Vagina (tissue), 2 donors: Measurements from ENCODE around the gene KLHDC8A. TPM values are rescaled to one million over a fixed set of nuclear protein-coding genes. Genes with fewer than 3 reads are reported as not detected.

Source experiments
- DNase-seq, 2 donors: peaks; one replicate each; pipeline ENCODE4 v3.0.0-alpha.2; 2017; ENCODE audit errors: extremely low spot score in 2 of 2
- H3K27ac ChIP-seq: fragments of 200-600 bp; sonication (generic); one replicate; pipeline ENCODE4 v1.5.1; 2019
- H3K27me3 ChIP-seq: fragments of 200-600 bp; sonication (generic); one replicate; pipeline ENCODE4 v1.5.1; 2019
- H3K36me3 ChIP-seq, 2 donors: fragments of 200-600 bp; sonication (generic); one replicate each; pipeline ENCODE4 v1.5.1; 2017 to 2019
- H3K4me1 ChIP-seq: fragments of 200-600 bp; sonication (generic); one replicate; pipeline ENCODE4 v1.5.1; 2019
- H3K4me3 ChIP-seq, 2 donors: fragments of 200-600 bp; sonication (generic); 1 replicate in 1 of 2; 2 replicates in 1 of 2; pipeline ENCODE4 v1.5.1; 2016 to 2019
- H3K9me3 ChIP-seq: fragments of 200-600 bp; sonication (generic); one replicate; pipeline ENCODE4 v1.5.1; 2019
- CTCF ChIP-seq, 3 experiments: fragments of 450-650 bp in 2 of 3; fragments of 200-600 bp in 1 of 3; sonication (generic) in 1 of 3; IDR thresholded peaks; one replicate each; pipeline ENCODE4 v1.5.1; 2017 to 2019; ENCODE audit warnings: antibody characterized with exemption in 3 of 3, mild to moderate bottlenecking in 2 of 3, moderate library complexity in 2 of 3
- POLR2A ChIP-seq, 2 donors: fragments of 450-650 bp; IDR thresholded peaks; one replicate each; pipeline ENCODE4 v1.6.1; 2017; ENCODE audit warnings: antibody characterized with exemption in 2 of 2, mild to moderate bottlenecking in 2 of 2, moderate library complexity in 2 of 2
- POLR2AphosphoS5 ChIP-seq, 2 donors: sonication (generic); formaldehyde crosslinking; IDR thresholded peaks; one replicate each; pipeline ENCODE4 v1.9.0; 2017; ENCODE audit warnings: antibody characterized with exemption in 2 of 2, mild to moderate bottlenecking in 2 of 2, low read depth in 1 of 2; ENCODE audit not compliant: insufficient read depth in 1 of 2
- intact Hi-C: fragments of 100-400 bp; cut with DNase I; formaldehyde crosslinking; loops from one replicate; pipeline ENCODE4 v1.15.1; 2023
- total RNA-seq: library from RNA; depleted of rRNA; stranded (reverse); fragments of >200 nt; gene quantifications from one replicate; pipeline ENCODE4 v1.2.3, GENCODE V29; 2016

KLHDC8A gene
- total RNA-seq, 1 donor from 2014 or later = not detected

- Histone ChIP-seq H3K9me3 (no peaks in the 10 kb centered on the region), H3K27ac (no peak overlapping the region), H3K36me3 (no peaks in the 10 kb centered on the region), H3K27me3 (no peaks in the 10 kb centered on the region), H3K4me3 (no peak overlapping the region), H3K4me1 (peaks cover 10% of the 10 kb centered on the region)
- intact Hi-C loops = no loop called here
- no peak for TF ChIP-seq CTCF (IDR thresholded peaks at IDR 0.05)
- no peak for TF ChIP-seq POLR2AphosphoS5 (IDR thresholded peaks at IDR 0.05; ENCODE audit: insufficient read depth in 1 of 2, low read depth in 1 of 2)
- no peak for TF ChIP-seq POLR2A (IDR thresholded peaks at IDR 0.05)
- no peak for DNase-seq
These were observed 19.3 kb upstream of the KLHDC8A start for GRCh38 chr1:205375835-205376545.

- H3K36me3 ChIP-seq = no peaks in the 10 kb centered on the region
- peaks cover 10% of the 10 kb centered on the region for H3K4me1 ChIP-seq
- TF ChIP-seq CTCF (IDR thresholded peaks at IDR 0.05) (no peak), POLR2A (IDR thresholded peaks at IDR 0.05) (no peak), POLR2AphosphoS5 (IDR thresholded peaks at IDR 0.05; ENCODE audit: insufficient read depth in 1 of 2, low read depth in 1 of 2) (no peak)
- H3K4me3 ChIP-seq = no peak overlapping the region
- no peaks in the 10 kb centered on the region for H3K27me3 ChIP-seq
- intact Hi-C loops = no loop called here
- DNase-seq = no peak
- no peaks in the 10 kb centered on the region for H3K9me3 ChIP-seq
- H3K27ac ChIP-seq = no peak overlapping the region
These were observed 17.7 kb upstream of the KLHDC8A start for GRCh38 chr1:205374210-205375078.

- H3K36me3 ChIP-seq = no peaks in the 10 kb centered on the region
- no peak for DNase-seq
- intact Hi-C loops = no loop called here
- H3K27ac ChIP-seq = no peak overlapping the region
- no peak overlapping the region for H3K4me3 ChIP-seq
- H3K9me3 ChIP-seq = no peaks in the 10 kb centered on the region
- H3K4me1 ChIP-seq = peaks cover 10% of the 10 kb centered on the region
- TF ChIP-seq CTCF (IDR thresholded peaks at IDR 0.05) (no peak), POLR2AphosphoS5 (IDR thresholded peaks at IDR 0.05; ENCODE audit: insufficient read depth in 1 of 2, low read depth in 1 of 2) (no peak), POLR2A (IDR thresholded peaks at IDR 0.05) (no peak)
- no peaks in the 10 kb centered on the region for H3K27me3 ChIP-seq
These were observed 17.1 kb upstream of the KLHDC8A start for GRCh38 chr1:205373798-205374175.

DNA sequence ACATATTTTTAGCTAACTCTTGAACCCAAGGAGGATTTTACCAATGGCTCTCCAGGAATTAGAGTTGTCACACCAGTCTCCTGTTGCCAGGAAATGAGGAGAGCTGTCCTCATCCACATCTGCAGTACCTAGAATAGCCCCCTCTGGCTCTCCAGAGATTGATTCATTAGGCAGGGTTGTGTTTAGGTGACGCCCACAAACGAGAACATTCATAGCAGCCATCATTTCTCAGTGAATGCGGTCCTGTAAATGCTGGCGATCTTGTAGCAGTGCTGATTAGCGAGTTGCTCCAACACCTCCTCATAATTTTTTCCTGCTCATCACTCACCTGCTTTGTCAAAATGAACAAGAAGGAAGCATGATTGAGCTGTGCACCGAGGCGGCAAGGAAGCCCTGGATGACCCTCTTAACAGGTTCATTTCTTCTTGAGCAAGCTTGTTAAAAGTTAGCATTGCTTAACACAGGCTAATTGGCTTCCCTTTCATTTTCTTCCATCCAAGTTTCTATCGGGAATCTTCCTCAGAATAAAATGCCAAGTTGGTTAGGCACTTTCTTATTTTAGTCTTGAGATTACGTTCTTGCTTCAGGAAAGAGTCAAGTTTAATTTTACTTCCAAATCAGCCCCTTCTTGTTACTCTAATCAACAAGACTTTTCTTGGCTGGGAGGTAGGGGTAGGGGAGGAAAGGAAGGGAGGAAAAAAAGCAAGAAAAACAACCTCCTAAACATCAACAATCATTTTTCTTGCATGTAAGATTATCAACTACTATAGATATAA lies 16.5 kb upstream of the KLHDC8A start:
- Histone ChIP-seq H3K9me3 (no peaks in the 10 kb centered on the region), H3K27me3 (no peaks in the 10 kb centered on the region), H3K4me1 (peaks cover 10% of the 10 kb centered on the region), H3K36me3 (no peaks in the 10 kb centered on the region), H3K27ac (no peak overlapping the region), H3K4me3 (no peak overlapping the region)
- no peak for TF ChIP-seq CTCF (IDR thresholded peaks at IDR 0.05)
- no peak for TF ChIP-seq POLR2A (IDR thresholded peaks at IDR 0.05)
- TF ChIP-seq POLR2AphosphoS5 (IDR thresholded peaks at IDR 0.05; ENCODE audit: insufficient read depth in 1 of 2, low read depth in 1 of 2) = no peak
- no peak for DNase-seq
- intact Hi-C loops = no loop called here
